Measurements from ENCODE around the gene C1orf35.

DNA sequence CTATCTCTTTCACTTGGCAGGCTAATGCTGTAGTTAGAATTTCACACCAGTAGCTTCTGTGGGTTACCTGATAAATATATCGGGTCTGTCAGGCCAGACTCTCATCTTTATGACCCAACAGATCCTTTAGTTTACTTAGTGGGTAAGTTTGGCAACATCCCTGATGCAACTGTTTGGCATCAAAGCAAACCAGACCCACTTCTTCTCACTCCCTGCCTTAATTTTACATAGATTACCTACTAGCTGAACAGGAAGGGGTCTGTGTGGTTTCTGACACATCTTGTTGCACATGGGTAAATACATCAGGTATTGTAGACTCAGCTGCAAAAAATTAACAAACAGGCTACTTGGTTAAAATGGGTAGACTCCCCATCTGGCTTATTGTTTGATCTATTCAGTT, 33.8 kb upstream of the C1orf35 start:
- TF ChIP-seq, protein P1, sequence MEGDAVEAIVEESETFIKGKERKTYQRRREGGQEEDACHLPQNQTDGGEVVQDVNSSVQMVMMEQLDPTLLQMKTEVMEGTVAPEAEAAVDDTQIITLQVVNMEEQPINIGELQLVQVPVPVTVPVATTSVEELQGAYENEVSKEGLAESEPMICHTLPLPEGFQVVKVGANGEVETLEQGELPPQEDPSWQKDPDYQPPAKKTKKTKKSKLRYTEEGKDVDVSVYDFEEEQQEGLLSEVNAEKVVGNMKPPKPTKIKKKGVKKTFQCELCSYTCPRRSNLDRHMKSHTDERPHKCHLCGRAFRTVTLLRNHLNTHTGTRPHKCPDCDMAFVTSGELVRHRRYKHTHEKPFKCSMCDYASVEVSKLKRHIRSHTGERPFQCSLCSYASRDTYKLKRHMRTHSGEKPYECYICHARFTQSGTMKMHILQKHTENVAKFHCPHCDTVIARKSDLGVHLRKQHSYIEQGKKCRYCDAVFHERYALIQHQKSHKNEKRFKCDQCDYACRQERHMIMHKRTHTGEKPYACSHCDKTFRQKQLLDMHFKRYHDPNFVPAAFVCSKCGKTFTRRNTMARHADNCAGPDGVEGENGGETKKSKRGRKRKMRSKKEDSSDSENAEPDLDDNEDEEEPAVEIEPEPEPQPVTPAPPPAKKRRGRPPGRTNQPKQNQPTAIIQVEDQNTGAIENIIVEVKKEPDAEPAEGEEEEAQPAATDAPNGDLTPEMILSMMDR (conservative IDR thresholded peaks at IDR 0.05; ENCODE audit: low read depth in 2 of 2), result no peak
- no peak for TF ChIP-seq EZH2 (IDR thresholded peaks at IDR 0.05; ENCODE audit: low read depth, unreplicated experiment)
- TF ChIP-seq, protein P2, sequence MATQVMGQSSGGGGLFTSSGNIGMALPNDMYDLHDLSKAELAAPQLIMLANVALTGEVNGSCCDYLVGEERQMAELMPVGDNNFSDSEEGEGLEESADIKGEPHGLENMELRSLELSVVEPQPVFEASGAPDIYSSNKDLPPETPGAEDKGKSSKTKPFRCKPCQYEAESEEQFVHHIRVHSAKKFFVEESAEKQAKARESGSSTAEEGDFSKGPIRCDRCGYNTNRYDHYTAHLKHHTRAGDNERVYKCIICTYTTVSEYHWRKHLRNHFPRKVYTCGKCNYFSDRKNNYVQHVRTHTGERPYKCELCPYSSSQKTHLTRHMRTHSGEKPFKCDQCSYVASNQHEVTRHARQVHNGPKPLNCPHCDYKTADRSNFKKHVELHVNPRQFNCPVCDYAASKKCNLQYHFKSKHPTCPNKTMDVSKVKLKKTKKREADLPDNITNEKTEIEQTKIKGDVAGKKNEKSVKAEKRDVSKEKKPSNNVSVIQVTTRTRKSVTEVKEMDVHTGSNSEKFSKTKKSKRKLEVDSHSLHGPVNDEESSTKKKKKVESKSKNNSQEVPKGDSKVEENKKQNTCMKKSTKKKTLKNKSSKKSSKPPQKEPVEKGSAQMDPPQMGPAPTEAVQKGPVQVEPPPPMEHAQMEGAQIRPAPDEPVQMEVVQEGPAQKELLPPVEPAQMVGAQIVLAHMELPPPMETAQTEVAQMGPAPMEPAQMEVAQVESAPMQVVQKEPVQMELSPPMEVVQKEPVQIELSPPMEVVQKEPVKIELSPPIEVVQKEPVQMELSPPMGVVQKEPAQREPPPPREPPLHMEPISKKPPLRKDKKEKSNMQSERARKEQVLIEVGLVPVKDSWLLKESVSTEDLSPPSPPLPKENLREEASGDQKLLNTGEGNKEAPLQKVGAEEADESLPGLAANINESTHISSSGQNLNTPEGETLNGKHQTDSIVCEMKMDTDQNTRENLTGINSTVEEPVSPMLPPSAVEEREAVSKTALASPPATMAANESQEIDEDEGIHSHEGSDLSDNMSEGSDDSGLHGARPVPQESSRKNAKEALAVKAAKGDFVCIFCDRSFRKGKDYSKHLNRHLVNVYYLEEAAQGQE (IDR thresholded peaks at IDR 0.05; ENCODE audit: unreplicated experiment), result no peak
- no peak for TF ChIP-seq POLR2AphosphoS5 (IDR thresholded peaks at IDR 0.05; ENCODE audit: low read depth)
- TF ChIP-seq, protein P3, sequence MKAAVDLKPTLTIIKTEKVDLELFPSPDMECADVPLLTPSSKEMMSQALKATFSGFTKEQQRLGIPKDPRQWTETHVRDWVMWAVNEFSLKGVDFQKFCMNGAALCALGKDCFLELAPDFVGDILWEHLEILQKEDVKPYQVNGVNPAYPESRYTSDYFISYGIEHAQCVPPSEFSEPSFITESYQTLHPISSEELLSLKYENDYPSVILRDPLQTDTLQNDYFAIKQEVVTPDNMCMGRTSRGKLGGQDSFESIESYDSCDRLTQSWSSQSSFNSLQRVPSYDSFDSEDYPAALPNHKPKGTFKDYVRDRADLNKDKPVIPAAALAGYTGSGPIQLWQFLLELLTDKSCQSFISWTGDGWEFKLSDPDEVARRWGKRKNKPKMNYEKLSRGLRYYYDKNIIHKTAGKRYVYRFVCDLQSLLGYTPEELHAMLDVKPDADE (IDR thresholded peaks at IDR 0.05), result no peak
- no peak for TF ChIP-seq EZH2phosphoT487 (IDR thresholded peaks at IDR 0.05; ENCODE audit: unreplicated experiment)
- TF ChIP-seq, protein P4, sequence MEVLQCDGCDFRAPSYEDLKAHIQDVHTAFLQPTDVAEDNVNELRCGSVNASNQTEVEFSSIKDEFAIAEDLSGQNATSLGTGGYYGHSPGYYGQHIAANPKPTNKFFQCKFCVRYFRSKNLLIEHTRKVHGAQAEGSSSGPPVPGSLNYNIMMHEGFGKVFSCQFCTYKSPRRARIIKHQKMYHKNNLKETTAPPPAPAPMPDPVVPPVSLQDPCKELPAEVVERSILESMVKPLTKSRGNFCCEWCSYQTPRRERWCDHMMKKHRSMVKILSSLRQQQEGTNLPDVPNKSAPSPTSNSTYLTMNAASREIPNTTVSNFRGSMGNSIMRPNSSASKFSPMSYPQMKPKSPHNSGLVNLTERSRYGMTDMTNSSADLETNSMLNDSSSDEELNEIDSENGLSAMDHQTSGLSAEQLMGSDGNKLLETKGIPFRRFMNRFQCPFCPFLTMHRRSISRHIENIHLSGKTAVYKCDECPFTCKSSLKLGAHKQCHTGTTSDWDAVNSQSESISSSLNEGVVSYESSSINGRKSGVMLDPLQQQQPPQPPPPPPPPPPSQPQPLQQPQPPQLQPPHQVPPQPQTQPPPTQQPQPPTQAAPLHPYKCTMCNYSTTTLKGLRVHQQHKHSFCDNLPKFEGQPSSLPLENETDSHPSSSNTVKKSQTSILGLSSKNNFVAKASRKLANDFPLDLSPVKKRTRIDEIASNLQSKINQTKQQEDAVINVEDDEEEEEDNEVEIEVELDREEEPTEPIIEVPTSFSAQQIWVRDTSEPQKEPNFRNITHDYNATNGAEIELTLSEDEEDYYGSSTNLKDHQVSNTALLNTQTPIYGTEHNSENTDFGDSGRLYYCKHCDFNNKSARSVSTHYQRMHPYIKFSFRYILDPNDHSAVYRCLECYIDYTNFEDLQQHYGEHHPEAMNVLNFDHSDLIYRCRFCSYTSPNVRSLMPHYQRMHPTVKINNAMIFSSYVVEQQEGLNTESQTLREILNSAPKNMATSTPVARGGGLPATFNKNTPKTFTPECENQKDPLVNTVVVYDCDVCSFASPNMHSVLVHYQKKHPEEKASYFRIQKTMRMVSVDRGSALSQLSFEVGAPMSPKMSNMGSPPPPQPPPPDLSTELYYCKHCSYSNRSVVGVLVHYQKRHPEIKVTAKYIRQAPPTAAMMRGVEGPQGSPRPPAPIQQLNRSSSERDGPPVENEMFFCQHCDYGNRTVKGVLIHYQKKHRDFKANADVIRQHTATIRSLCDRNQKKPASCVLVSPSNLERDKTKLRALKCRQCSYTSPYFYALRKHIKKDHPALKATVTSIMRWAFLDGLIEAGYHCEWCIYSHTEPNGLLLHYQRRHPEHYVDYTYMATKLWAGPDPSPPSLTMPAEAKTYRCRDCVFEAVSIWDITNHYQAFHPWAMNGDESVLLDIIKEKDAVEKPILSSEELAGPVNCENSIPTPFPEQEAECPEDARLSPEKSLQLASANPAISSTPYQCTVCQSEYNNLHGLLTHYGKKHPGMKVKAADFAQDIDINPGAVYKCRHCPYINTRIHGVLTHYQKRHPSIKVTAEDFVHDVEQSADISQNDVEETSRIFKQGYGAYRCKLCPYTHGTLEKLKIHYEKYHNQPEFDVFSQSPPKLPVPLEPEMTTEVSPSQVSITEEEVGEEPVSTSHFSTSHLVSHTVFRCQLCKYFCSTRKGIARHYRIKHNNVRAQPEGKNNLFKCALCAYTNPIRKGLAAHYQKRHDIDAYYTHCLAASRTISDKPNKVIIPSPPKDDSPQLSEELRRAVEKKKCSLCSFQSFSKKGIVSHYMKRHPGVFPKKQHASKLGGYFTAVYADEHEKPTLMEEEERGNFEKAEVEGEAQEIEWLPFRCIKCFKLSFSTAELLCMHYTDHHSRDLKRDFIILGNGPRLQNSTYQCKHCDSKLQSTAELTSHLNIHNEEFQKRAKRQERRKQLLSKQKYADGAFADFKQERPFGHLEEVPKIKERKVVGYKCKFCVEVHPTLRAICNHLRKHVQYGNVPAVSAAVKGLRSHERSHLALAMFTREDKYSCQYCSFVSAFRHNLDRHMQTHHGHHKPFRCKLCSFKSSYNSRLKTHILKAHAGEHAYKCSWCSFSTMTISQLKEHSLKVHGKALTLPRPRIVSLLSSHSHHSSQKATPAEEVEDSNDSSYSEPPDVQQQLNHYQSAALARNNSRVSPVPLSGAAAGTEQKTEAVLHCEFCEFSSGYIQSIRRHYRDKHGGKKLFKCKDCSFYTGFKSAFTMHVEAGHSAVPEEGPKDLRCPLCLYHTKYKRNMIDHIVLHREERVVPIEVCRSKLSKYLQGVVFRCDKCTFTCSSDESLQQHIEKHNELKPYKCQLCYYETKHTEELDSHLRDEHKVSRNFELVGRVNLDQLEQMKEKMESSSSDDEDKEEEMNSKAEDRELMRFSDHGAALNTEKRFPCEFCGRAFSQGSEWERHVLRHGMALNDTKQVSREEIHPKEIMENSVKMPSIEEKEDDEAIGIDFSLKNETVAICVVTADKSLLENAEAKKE (CRISPR knock-in tag; IDR thresholded peaks at IDR 0.05), result no peak
- TF ChIP-seq ZNF114 (CRISPR knock-in tag; IDR thresholded peaks at IDR 0.05), result no peak
- no peak for TF ChIP-seq JUNB (IDR thresholded peaks at IDR 0.05; ENCODE audit: unreplicated experiment)
- no peak for TF ChIP-seq CREB1 (CRISPR knock-in tag; IDR thresholded peaks at IDR 0.05; ENCODE audit: low read depth)
- no peak for TF ChIP-seq NANOG (IDR thresholded peaks at IDR 0.05; ENCODE audit: borderline replicate concordance)
